Superior temporal gyrus (tissue), 1 donor: ENCODE measurements around the gene MYBBP1A.

Experiments
- DNase-seq: peaks from one replicate; pipeline ENCODE4 v3.0.0-alpha.2; 2016; ENCODE audit errors: extremely low spot score

The MYBBP1A gene

GRCh38 chr17:4536259-4536741, 18.9 kb downstream of the MYBBP1A start:
- DNase-seq = no peak

GRCh38 chr17:4535667-4536258, 19.4 kb downstream of the MYBBP1A start:
- no peak for DNase-seq

DNA sequence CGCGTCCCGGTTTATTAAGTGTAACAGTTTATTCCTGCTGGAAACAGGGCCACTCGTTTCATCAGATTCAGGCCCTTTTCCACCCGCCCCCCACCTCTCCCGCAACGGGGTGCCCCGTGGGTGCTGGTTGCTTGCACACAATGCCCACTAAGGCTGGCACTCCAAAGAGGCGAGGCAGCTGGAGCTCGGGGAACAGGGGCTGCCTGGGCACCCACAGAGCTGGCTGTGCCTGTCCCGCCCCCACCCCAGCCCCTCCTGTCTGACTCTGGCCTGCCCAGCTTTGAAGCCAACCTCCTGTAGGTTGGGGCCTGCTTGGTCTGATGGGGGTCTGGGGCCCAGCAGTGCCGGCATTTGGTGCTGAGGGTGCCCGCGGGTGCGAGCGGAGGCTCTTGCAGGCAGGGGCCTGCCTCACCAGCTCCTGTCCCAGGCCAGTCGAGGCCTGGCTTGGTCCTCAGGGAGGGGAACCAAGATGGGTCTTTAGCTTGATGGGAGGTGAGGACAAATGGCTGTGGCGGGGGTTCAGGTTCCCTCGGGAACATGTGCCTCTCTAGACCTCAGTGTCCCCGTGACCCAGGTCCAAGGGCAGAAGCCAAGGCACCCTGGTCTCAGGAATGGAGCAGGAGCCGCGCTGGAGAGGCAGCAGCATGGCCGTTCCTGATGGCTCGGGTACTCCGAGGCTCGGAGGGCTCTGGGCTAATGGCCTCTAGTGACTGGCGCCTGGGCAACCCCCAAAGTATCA, 20.1 kb downstream of the MYBBP1A start:
- DNase-seq = peak; percentile 20

DNA sequence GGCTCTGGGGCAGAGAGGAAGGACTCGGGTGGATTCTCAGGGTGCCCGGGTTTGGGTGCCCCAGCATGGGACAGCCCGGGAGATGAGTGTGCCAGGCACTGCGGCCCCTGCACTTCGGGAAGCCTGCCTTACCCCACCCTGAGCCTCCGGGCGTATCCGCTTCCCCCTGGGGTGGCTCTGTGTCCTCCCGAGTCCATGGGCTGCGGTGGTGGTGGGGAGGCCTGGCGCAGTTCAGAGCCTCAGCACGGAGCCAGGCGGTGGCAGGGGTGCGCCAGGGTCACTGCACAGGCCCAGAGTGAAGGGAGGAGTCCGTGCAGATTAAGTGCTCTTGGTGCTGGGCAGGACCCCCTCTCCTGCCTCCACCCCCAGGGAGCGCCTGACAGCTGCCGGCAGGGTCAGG, 20.7 kb downstream of the MYBBP1A start:
- peak; percentile 60 for DNase-seq

- DNase-seq = peak; percentile 95
Observed at GRCh38 chr17:4533523-4534504, 21.4 kb downstream of the MYBBP1A start.

DNA sequence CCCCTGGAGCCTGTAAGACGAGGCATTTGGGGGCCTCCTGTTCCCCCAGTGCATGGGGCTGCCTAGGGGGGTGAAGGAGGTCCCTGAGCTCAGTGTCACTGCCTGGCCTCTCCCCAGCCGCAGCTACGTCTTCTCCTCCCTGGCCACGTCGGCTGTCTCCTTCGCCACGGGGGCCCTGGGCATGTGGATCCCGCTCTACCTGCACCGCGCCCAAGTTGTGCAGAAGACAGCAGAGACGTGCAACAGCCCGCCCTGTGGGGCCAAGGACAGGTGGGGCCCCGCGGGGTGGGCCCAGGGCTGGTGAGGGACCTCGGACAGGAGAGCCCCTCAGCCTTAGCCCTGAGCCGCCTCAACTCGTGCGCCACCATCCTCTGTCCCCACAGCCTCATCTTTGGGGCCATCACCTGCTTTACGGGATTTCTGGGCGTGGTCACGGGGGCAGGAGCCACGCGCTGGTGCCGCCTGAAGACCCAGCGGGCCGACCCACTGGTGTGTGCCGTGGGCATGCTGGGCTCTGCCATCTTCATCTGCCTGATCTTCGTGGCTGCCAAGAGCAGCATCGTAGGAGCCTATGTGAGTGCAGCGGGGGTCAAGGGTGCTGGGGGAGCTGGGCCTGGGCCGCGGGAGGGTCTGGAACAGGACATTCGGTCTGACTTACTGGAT, 22.2 kb downstream of the MYBBP1A start:
- no peak for DNase-seq

DNA sequence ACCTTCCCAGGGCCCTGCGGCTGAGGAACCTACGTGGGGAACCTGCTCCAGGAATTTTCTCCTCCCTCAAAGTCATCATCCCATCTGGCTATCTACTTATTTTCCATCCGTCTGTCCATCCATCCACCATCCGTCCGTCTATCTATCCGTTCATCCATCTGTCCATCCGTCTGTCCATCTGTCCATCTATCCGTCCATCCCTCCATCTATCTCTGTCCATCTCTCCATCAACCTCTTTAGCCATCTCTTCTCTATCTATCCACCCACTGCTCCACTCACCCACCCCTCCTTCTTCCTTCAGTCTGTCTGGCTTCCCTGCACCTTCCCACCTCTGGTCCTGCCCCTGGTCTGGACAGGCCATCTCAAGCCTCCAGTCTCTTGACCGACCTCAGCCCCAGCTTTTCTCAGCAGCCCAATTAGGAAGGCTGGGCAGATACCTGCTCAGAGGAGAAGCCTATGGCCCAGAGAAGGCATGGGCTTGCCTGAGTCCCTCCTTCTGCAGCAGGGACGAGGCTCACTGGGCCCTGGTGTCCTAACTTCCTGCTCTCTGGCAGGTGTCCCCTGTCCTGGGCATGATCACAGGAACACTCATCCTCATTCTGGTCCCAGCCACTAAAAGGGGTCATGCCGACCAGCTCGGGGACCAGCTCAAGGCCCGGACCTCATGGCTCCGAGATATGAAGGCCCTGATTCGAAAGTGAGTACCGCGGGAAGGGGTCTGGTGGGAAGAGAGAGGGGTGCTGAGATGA, 23.0 kb downstream of the MYBBP1A start:
- no peak for DNase-seq

DNA sequence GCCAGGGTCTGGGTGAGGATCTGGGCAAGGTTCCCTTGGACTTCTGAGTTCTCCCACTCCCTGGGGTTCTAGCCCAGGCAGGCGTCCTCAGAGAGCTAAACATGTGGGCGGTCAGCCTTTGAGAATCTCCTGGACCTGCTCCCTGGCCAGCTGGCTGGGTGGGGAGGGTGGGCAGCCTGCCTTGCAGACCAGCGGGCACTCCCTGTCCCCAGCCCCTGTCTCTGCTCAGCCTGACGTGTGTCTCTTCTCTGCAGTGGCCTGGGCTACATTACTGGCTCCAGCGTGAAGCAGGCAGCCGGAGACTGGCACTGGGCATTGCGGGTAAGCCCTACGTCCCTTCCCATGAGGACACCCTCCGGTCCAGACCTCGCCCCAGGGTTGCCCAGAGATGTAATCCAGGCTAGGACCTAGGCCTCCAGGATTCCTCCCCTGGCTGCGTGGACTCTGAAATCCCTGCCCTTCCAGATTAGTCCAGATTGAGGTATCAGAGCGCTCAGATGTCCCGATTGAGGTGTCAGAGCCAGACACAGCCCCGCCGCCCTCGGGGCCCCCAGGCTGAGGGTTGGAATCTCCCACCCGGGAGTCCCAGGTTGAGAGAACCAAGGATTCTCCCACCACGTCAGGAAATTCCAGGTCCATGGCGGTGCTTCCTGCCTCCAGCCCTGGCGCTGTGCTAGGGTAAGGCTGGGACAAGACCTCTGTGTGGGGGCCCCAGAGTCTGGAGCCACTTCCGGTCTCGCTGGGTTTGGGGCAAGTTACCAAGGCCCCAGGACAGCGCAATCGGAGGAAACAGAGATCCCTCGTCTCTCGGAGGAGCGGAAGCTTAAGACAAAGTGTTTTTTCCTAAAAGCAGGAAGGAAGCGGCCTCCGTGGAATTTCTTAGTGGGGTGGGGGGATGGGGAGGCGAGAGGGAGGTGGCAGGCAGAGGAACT, 24.1 kb downstream of the MYBBP1A start:
- no peak for DNase-seq

DNA sequence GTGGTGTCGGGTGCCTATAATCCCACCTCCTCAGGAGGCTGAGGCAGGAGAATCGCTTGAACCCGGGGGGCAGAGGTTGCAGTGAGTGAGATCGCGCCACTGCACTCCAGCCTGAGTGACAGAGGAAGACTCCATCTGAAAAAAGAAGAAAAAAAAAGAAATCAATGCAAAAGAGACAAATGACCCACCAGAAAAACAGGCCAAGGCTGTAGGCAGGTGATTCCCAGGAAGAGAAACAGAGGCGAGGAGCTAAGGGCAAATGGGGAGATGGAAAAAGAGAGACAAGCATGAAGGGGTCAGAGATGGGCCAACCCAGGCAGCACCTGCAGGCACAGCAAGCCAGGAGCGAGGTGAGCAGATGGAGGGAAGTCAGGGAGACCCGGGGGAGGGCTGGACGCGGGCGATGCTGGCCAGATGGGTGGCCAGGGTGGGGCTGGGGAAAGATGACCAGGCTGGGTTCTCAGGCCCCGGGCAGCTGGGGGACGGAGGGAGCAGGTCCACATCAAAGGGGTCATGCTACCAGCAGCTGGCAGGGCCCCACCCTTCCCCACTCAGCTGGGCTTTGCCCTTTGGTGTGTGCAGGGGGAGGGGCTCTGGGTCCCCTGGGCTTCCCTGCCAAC, 25.5 kb downstream of the MYBBP1A start:
- DNase-seq = no peak

DNA sequence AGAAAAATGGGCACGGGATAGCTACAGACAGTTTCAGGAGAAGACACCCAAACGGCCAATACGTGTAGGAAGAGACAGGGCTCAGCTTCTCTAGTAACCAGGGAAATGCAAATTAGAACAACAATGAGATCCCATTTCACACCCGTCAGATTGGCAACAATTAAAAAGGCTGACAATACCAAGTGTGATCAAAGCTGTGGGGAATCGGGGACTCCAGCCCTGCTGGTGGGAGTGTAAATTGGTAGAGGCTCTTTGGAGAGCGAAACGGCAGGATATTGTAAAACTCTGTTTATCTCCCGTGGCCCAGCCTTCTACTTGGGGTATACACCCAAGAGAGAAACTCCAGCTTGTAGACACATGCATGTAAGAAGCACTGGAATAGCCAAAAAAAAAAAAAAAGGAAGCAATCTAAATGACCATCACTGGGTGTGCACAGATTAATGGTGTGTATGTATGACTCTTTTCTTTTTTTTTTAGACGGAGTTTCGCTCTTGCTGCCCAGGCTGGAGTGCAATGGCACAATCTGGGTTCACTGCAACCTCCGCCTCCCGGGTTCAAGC, 27.5 kb downstream of the MYBBP1A start:
- DNase-seq = no peak

DNA sequence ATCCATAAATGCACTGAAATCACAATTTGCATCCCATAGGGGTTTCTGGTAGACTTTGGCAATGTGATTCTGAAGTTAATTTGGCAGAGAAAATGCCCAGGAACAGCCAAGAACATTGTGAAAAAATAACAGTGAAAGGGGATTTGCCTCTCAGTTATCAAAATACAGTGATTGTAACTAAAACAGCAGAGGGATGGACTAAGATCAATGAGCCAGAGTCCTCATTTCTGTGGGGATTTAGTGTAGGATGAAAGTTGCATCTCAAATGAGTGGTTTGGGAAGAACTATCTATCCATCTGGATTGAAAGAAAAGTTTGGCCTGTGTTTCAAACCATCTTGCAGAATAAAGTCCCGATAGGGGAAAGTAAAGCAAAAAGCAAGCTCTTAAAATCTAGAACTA, 28.1 kb downstream of the MYBBP1A start:
- no peak for DNase-seq

DNA sequence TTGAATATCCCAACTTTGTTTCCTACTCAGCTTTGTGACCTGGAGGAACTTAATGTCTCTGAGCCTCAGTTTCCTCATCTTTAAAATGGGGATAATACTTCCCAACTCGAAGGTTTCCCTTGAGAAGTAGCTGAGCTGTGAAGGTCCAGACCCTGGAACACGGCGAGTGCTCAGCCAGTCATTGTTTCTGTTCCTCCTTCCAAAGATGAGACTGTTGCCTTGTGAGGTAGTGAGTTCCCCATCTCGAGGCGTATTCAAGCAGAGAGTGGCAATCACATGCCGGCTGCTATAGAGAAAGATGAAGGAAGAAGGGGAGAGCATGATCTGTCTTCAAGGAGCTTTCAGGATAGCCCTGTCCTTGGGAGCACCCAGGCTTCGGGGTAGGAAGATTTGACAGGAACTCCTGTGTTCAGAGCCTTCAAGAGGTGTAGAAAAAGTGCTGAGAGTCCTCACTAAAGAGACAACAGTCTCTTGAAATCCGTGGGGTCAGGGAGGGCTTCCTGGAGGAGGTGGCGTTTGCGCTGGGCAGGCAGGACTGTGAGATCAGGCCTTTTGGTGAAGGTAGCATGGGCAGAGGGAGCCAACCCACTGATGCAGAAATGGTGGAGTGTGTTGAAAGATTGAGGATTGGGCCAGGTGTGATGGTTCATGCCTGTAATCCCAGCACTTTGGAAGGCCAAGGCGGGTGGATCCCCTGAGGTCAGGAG, 29.3 kb downstream of the MYBBP1A start:
- no peak for DNase-seq

DNA sequence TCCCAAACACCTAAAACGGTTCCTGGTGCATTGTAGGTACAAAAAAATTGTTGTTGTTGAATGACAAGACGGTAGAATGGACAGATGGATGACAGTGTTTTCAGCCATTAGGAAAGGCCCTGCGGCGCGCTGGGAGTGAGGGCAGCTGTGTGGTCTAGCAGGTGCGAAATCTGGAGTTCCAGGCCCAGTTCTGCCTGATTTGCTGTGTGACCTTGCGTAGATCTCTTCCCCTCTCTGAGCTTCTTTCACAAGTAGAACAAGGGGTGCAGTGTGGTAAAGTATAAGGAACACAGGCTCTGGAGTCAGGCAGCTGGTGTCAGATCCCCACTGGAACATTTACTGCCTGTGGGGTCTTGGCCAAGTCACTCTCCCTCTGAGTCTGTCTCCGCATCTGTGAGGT, 31.2 kb downstream of the MYBBP1A start:
- no peak for DNase-seq

DNA sequence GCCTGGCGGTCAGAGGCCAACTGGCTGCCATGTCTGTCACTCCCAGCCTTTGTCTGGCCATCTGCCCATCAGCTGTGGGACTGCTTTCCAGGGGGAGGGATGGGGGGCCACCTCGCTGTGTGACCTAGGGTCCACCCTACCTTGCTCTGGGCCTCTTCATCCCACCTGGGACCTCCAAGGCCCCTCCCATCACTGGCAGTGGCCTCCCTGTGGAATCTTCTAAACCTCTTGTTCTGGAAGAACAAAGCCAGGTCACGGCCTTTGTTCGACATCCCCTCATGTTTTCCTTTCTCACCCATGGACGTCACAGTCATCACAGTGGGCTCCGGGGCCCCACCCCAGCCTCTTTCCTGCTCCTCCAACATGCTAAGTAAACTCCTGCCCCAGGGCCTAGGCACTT, 32.5 kb downstream of the MYBBP1A start:
- no peak for DNase-seq

DNA sequence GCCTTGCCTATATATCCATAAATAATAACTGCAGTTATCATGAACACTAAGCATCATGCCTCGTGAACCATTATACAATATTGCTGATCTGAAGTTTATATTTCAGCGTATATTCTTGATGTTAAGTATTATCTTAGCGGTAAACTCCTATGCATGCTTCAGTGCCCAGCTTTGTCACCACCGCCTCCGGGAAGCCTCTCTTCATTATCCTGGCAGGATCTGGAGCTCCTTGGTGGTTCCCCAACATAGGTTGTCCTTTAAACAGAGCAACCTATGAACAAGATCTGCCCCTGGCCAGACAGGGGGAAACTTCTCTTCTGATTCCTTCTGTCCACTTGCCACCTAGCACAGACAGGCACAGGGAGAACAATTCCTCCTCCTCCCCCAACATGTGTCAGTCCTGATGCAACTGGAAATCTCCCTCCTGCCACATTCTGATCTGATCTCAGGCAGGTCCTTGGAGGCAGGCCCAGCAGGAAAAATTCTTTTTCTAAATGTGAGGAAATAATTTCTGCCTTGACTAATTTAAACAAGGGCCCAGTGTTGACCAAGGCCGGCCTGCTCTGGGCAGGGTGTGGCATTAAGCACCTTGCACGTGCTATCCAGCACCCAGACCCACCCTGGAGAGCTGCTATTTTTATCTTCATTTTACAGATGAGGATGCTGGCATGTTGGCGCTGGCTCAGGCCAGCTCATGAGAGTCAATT, 34.1 kb downstream of the MYBBP1A start:
- no peak for DNase-seq

- no peak for DNase-seq
Observed at GRCh38 chr17:4520060-4520893, 34.9 kb downstream of the MYBBP1A start.

GRCh38 chr17:4519361-4519788, 35.8 kb downstream of the MYBBP1A start:
- no peak for DNase-seq
